ENCODE results near the gene PIGN. TPM values are rescaled to one million over a fixed set of nuclear protein-coding genes. Genes with fewer than 3 reads are reported as not detected.

PIGN gene
- total and polyA plus RNA-seq, 8 donors, result 2.0 to 113 (median 23.8) TPM

- DNase-seq, result no peak
- no peaks in the 10 kb centered on the region for H3K27me3 ChIP-seq
- peaks cover 0 to 6% (median 3%) of the 10 kb centered on the region in 4 donors for H3K4me1 ChIP-seq
- H3K9me3 ChIP-seq, result peaks cover 0 to 6% (median 4%) of the 10 kb centered on the region in 4 donors
- TF ChIP-seq, protein P1, sequence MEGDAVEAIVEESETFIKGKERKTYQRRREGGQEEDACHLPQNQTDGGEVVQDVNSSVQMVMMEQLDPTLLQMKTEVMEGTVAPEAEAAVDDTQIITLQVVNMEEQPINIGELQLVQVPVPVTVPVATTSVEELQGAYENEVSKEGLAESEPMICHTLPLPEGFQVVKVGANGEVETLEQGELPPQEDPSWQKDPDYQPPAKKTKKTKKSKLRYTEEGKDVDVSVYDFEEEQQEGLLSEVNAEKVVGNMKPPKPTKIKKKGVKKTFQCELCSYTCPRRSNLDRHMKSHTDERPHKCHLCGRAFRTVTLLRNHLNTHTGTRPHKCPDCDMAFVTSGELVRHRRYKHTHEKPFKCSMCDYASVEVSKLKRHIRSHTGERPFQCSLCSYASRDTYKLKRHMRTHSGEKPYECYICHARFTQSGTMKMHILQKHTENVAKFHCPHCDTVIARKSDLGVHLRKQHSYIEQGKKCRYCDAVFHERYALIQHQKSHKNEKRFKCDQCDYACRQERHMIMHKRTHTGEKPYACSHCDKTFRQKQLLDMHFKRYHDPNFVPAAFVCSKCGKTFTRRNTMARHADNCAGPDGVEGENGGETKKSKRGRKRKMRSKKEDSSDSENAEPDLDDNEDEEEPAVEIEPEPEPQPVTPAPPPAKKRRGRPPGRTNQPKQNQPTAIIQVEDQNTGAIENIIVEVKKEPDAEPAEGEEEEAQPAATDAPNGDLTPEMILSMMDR (IDR thresholded peaks at IDR 0.05), result no peak
- TF ChIP-seq EP300 (IDR thresholded peaks at IDR 0.05) (no peak), POLR2AphosphoS5 (IDR thresholded peaks at IDR 0.05) (no peak), POLR2A (IDR thresholded peaks at IDR 0.05) (no peak)
- H3K36me3 ChIP-seq, result peaks cover 8 to 79% (median 68%) of the 10 kb centered on the region in 4 donors
- intact Hi-C loops (cut with DNase I; ENCODE audit: low total_unique reads), result no loop called here
- H3K4me3 ChIP-seq, result no peak overlapping the region
- no peak overlapping the region for H3K27ac ChIP-seq
- WGBS, 5 donors, result 97 to 100% (median 99%) methylated on average over 2 of the region's 2 CpGs
Observed at GRCh38 chr18:62224229-62224628, 37.4 kb upstream of the PIGN start.

- DNase-seq, result no peak
- Histone ChIP-seq H3K27me3 (no peaks in the 10 kb centered on the region), H3K4me1 (peaks cover 0 to 17% (median 4%) of the 10 kb centered on the region in 4 donors), H3K4me3 (no peak overlapping the region), H3K36me3 (peaks cover 5 to 38% (median 25%) of the 10 kb centered on the region in 4 donors), H3K9me3 (no peaks in the 10 kb centered on the region), H3K27ac (no peak overlapping the region)
- intact Hi-C loops (cut with DNase I; ENCODE audit: low total_unique reads), result no loop called here
- WGBS, 5 donors, result 38 to 71% (median 49%) methylated on average over 1 of the region's 1 CpG
- no peak for TF ChIP-seq POLR2A (IDR thresholded peaks at IDR 0.05)
- no peak for TF ChIP-seq EP300 (IDR thresholded peaks at IDR 0.05)
- TF ChIP-seq, protein P1 (IDR thresholded peaks at IDR 0.05), result no peak
- TF ChIP-seq POLR2AphosphoS5 (IDR thresholded peaks at IDR 0.05), result no peak
Observed at GRCh38 chr18:62214790-62215189, 27.9 kb upstream of the PIGN start.

DNA sequence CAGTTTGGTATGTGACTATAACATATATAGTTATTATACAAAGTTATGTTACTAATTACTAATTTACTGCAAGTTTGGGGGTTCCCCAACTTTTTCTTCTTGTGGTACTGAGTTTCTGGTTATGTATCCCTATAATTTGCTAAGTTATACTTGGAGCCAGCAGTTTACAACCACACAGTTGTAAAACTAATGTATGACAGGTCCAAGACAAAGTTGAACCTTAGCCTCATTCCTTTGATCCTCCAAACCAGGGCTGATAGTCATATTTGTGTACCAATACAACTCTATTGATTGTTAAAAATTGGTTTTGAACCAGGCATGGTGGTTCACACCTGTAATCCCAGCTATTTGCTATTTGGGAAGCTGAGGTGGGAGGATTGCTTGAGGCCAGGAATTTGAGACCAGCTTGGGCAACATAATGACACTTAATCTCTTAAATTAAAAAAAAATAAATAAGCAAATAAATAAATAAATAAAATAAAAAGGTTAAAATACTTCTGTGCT, 24.5 kb upstream of the PIGN start:
- TF ChIP-seq POLR2AphosphoS5 (IDR thresholded peaks at IDR 0.05) (no peak), EP300 (IDR thresholded peaks at IDR 0.05) (no peak), POLR2A (IDR thresholded peaks at IDR 0.05) (no peak)
- TF ChIP-seq, protein P1 (IDR thresholded peaks at IDR 0.05), result no peak
- no peak overlapping the region for H3K4me3 ChIP-seq
- H3K9me3 ChIP-seq, result no peaks in the 10 kb centered on the region
- H3K27me3 ChIP-seq, result no peaks in the 10 kb centered on the region
- DNase-seq, result no peak
- intact Hi-C loops (cut with DNase I; ENCODE audit: low total_unique reads), result no loop called here
- H3K27ac ChIP-seq, result no peak overlapping the region
- H3K36me3 ChIP-seq, result peaks cover 5 to 34% (median 25%) of the 10 kb centered on the region in 4 donors
- peaks cover 0 to 18% (median 6%) of the 10 kb centered on the region in 4 donors for H3K4me1 ChIP-seq

- DNase-seq, result no peak
- no peaks in the 10 kb centered on the region for H3K27me3 ChIP-seq
- WGBS, 5 donors, result 94 to 98% (median 97%) methylated on average over 1 of the region's 1 CpG
- intact Hi-C loops (cut with DNase I; ENCODE audit: low total_unique reads), result no loop called here
- no peak overlapping the region for H3K27ac ChIP-seq
- H3K4me3 ChIP-seq, result no peak overlapping the region
- H3K9me3 ChIP-seq, result no peaks in the 10 kb centered on the region
- TF ChIP-seq, protein P1 (IDR thresholded peaks at IDR 0.05), result no peak
- TF ChIP-seq EP300 (IDR thresholded peaks at IDR 0.05), result no peak
- TF ChIP-seq POLR2A (IDR thresholded peaks at IDR 0.05), result no peak
- TF ChIP-seq POLR2AphosphoS5 (IDR thresholded peaks at IDR 0.05), result no peak
- peaks cover 5 to 31% (median 23%) of the 10 kb centered on the region in 4 donors for H3K36me3 ChIP-seq
- peaks cover 0 to 18% (median 6%) of the 10 kb centered on the region in 4 donors for H3K4me1 ChIP-seq
Observed at GRCh38 chr18:62210138-62210537, 23.3 kb upstream of the PIGN start.
